Erythroblast (primary cell): Measurements from ENCODE around the gene IRX5.

Experiments used
- DNase-seq, 2 experiments: peaks; one replicate each; lab custom pipeline; 2025; lab: John Stamatoyannopoulos, UW
- GATA1 ChIP-seq: IDR thresholded peaks from 2 replicates; pipeline ENCODE4 v1.6.1; 2011; ENCODE audit warnings: low read depth, mild to moderate bottlenecking, control low read depth, low read length, moderate library complexity
- POLR2A ChIP-seq: IDR thresholded peaks from 2 replicates; pipeline ENCODE4 v1.6.1; 2011; ENCODE audit warnings: mild to moderate bottlenecking, low read length

Gene IRX5

GRCh38 chr16:54945063-54945462, 14.4 kb downstream of the IRX5 start:
- no peak for DNase-seq
- TF ChIP-seq GATA1 (no peak), POLR2A (no peak)

GRCh38 chr16:54946909-54947308, 16.2 kb downstream of the IRX5 start:
- TF ChIP-seq GATA1 (no peak), POLR2A (no peak)
- DNase-seq: no peak

- no peak for DNase-seq
- TF ChIP-seq GATA1 (no peak), POLR2A (no peak)
Measured at GRCh38 chr16:54947616-54948015, 17.0 kb downstream of the IRX5 start.

- no peak for TF ChIP-seq GATA1
- TF ChIP-seq POLR2A: no peak
- DNase-seq: no peak
Measured at GRCh38 chr16:54952195-54952594, 21.5 kb downstream of the IRX5 start.

- DNase-seq: no peak
- no peak for TF ChIP-seq POLR2A
- TF ChIP-seq GATA1: no peak
Measured at GRCh38 chr16:54953461-54953860, 22.8 kb downstream of the IRX5 start.

GRCh38 chr16:54954220-54954619, 23.6 kb downstream of the IRX5 start:
- DNase-seq: no peak
- TF ChIP-seq POLR2A: no peak
- TF ChIP-seq GATA1: no peak

GRCh38 chr16:54955757-54956156, 25.1 kb downstream of the IRX5 start:
- no peak for DNase-seq
- no peak for TF ChIP-seq POLR2A
- no peak for TF ChIP-seq GATA1

GRCh38 chr16:54957403-54958166, 26.9 kb downstream of the IRX5 start:
- TF ChIP-seq GATA1 (no peak), POLR2A (no peak)
- DNase-seq: peak; percentile 57 to 79

- no peak for DNase-seq
- TF ChIP-seq POLR2A: no peak
- no peak for TF ChIP-seq GATA1
Measured at GRCh38 chr16:54962045-54962444, 31.4 kb downstream of the IRX5 start.

GRCh38 chr16:54964239-54964638, 33.6 kb downstream of the IRX5 start:
- no peak for DNase-seq
- TF ChIP-seq GATA1 (no peak), POLR2A (no peak)

- DNase-seq: no peak
- TF ChIP-seq GATA1 (no peak), POLR2A (no peak)
Measured at GRCh38 chr16:54965464-54965863, 34.8 kb downstream of the IRX5 start.

- DNase-seq: no peak
- TF ChIP-seq POLR2A (no peak), GATA1 (no peak)
Measured at GRCh38 chr16:54968011-54968410, 37.3 kb downstream of the IRX5 start.

- TF ChIP-seq POLR2A (no peak), GATA1 (no peak)
- no peak for DNase-seq
Measured at GRCh38 chr16:54968784-54969183, 38.1 kb downstream of the IRX5 start.

GRCh38 chr16:54970016-54970415, 39.4 kb downstream of the IRX5 start:
- TF ChIP-seq POLR2A (no peak), GATA1 (no peak)
- no peak for DNase-seq

GRCh38 chr16:54974367-54974766, 43.7 kb downstream of the IRX5 start:
- no peak for DNase-seq
- TF ChIP-seq GATA1 (no peak), POLR2A (no peak)

- no peak for TF ChIP-seq POLR2A
- TF ChIP-seq GATA1: no peak
- DNase-seq: no peak
Measured at GRCh38 chr16:54976651-54977200, 46.1 kb downstream of the IRX5 start.
